HepG2 (cell line): ENCODE data around the gene MADD. TPM values are rescaled to one million over a fixed set of nuclear protein-coding genes. Genes with fewer than 3 reads are reported as not detected.

Experiments used
- ATAC-seq: fragments of 200-7000 bp; cut with Tn5 transposase; 3 replicates; pipeline ENCODE4 v1.9.1; 2020; ENCODE audit warnings: mild to moderate bottlenecking, moderate library complexity
- BruUV-seq: library from RNA; stranded (reverse); fragments of 400-500 nt; replicated peaks from 2 replicates; lab custom pipeline; 2021; lab: Mats Ljungman, UMichigan
- CTCF ChIA-PET: fragments of 300-600 bp; formaldehyde crosslinking; extraction: SDS; loops from one replicate; lab custom pipeline; 2021; ENCODE audit warnings: low total read pairs, inconsistent platforms, low intra/inter-chr PET ratio; lab: Yijun Ruan, JAX
- POLR2A ChIA-PET: fragments of 350-600 bp; sonication (Branson Sonifier 250); formaldehyde crosslinking; loops from one replicate; lab custom pipeline; 2020; ENCODE audit warnings: antibody characterized with exemption, inconsistent platforms; lab: Yijun Ruan, JAX
- DNase-seq: peaks from one replicate; pipeline ENCODE4 v3.0.0-alpha.2; 2015; ENCODE audit warnings: low spot score
- FAIRE-seq: peaks from 3 replicates; lab custom pipeline; 2011; peaks lifted over from hg19 to GRCh38; lab: Jason Lieb, UNC
- H2AFZ ChIP-seq: one replicate; pipeline ENCODE4 v1.6.1; 2011; ENCODE audit warnings: low read length, inconsistent platforms
- H3K27ac ChIP-seq: fragments of 300-600 bp; 3 replicates; pipeline ENCODE4 v1.8.0; 2011; ENCODE audit warnings: mixed run types, mild to moderate bottlenecking, mixed read lengths, low read length, inconsistent platforms; ENCODE audit not compliant: insufficient read depth; ENCODE audit errors: extremely low read length
- H3K27me3 ChIP-seq, 2 experiments: fragments of 200-600 bp in 1 of 2; 2 replicates in 1 of 2; 3 replicates in 1 of 2; pipeline versions ENCODE4 v1.6.0 to v1.8.0; 2011; ENCODE audit warnings: low read length in 2 of 2, mild to moderate bottlenecking in 2 of 2, moderate library complexity in 2 of 2, inconsistent platforms in 1 of 2; ENCODE audit not compliant: insufficient read depth in 2 of 2, control insufficient read depth in 1 of 2
- H3K36me3 ChIP-seq, 2 experiments: fragments of 200-600 bp in 1 of 2; replicated peaks in 1 of 2; 2 replicates in 1 of 2; 3 replicates in 1 of 2; pipeline versions ENCODE4 v1.5.1 to v1.8.0; 2011; ENCODE audit warnings: low read length in 2 of 2, inconsistent platforms in 1 of 2; ENCODE audit not compliant: insufficient read depth in 2 of 2, control insufficient read depth in 1 of 2
- H3K4me1 ChIP-seq: 2 replicates; pipeline ENCODE4 v1.5.1; 2012; ENCODE audit warnings: low read length, inconsistent platforms; ENCODE audit not compliant: insufficient read depth
- H3K4me2 ChIP-seq: 2 replicates; pipeline ENCODE4 v1.6.0; 2011; ENCODE audit warnings: low read depth, low read length, inconsistent platforms
- H3K4me3 ChIP-seq, 3 experiments: fragments of 200-600 bp in 1 of 3; sonication (generic), shearing (Covaris generic) in 1 of 3; replicated peaks in 1 of 3; 2 replicates each; pipeline ENCODE4 v1.5.1; 2011 to 2016; ENCODE audit warnings: low read length in 3 of 3, inconsistent platforms in 2 of 3, low read depth in 2 of 3, mild to moderate bottlenecking in 2 of 3, control low read depth in 1 of 3, mixed read lengths in 1 of 3; ENCODE audit not compliant: insufficient read depth in 1 of 3
- H3K79me2 ChIP-seq: one replicate; pipeline ENCODE4 v1.6.1; 2011; ENCODE audit warnings: low read length, inconsistent platforms; ENCODE audit not compliant: insufficient read depth
- H3K9ac ChIP-seq: 2 replicates; pipeline ENCODE4 v1.6.0; 2011; ENCODE audit warnings: mild to moderate bottlenecking, low read depth, low read length, inconsistent platforms; ENCODE audit not compliant: insufficient read depth
- H3K9me3 ChIP-seq: 2 replicates; pipeline ENCODE4 v1.5.1; 2012; ENCODE audit warnings: mild to moderate bottlenecking, low read length
- H4K20me1 ChIP-seq: 2 replicates; pipeline ENCODE4 v1.6.0; 2011; ENCODE audit warnings: inconsistent platforms, mild to moderate bottlenecking, low read length, moderate library complexity; ENCODE audit not compliant: insufficient read depth
- ATF7 ChIP-seq, 2 experiments: fragments of 450-650 bp in 1 of 2; sonication (generic) in 1 of 2; formaldehyde crosslinking in 1 of 2; IDR thresholded peaks; 2 replicates each; pipeline versions ENCODE4 v1.4.0 to v1.6.1; 2016 to 2020; ENCODE audit warnings: antibody characterized with exemption in 1 of 2, mild to moderate bottlenecking in 1 of 2, missing genetic modification reagents in 1 of 2
- DNMT3B ChIP-seq: conservative IDR thresholded peaks from 2 replicates; pipeline ENCODE4 v1.6.1; 2016; ENCODE audit warnings: missing biosample characterization, control low read depth
- DR1 ChIP-seq: sonication (generic); formaldehyde crosslinking; IDR thresholded peaks from 2 replicates; pipeline ENCODE4 v1.8.0; 2021; ENCODE audit warnings: mild to moderate bottlenecking, missing genetic modification reagents, inconsistent platforms
- E2F1 ChIP-seq: sonication (generic); formaldehyde crosslinking; IDR thresholded peaks from 2 replicates; pipeline ENCODE4 v1.5.0; 2020; ENCODE audit warnings: missing genetic modification reagents
- HNF4A ChIP-seq: sonication (generic); formaldehyde crosslinking; IDR thresholded peaks from 2 replicates; pipeline ENCODE4 v1.4.0; 2020; ENCODE audit warnings: missing genetic modification reagents
- KLF16 ChIP-seq, 2 experiments: sonication (generic) in 1 of 2; formaldehyde crosslinking in 1 of 2; IDR thresholded peaks; 2 replicates each; pipeline versions ENCODE4 v1.6.1 to v1.8.0; 2016 to 2023; ENCODE audit warnings: missing genetic modification reagents in 2 of 2, missing compliant biosample characterization in 1 of 2
- RARA ChIP-seq: IDR thresholded peaks from 2 replicates; pipeline ENCODE4 v1.6.1; 2016; ENCODE audit warnings: missing genetic modification reagents, missing compliant biosample characterization
- RFX3 ChIP-seq: IDR thresholded peaks from 2 replicates; pipeline ENCODE4 v1.6.1; 2016; ENCODE audit warnings: missing biosample characterization, missing genetic modification reagents
- SRSF1 ChIP-seq: fragments of 200-400 bp; formaldehyde crosslinking; optimal IDR thresholded peaks from 2 replicates; pipeline ENCODE3; 2017; ENCODE audit warnings: mild to moderate bottlenecking, low read depth, low read length, moderate library complexity
- ZNF121 ChIP-seq: sonication (generic); formaldehyde crosslinking; IDR thresholded peaks from 2 replicates; pipeline ENCODE4 v1.5.0; 2020; ENCODE audit warnings: mild to moderate bottlenecking, missing genetic modification reagents
- ZNF883 ChIP-seq: sonication (generic); formaldehyde crosslinking; IDR thresholded peaks from 2 replicates; pipeline ENCODE4 v1.5.1; 2020; ENCODE audit warnings: mild to moderate bottlenecking, missing genetic modification reagents; ENCODE audit errors: not compliant biosample characterization
- ZNF891 ChIP-seq: sonication (generic); formaldehyde crosslinking; IDR thresholded peaks from 2 replicates; pipeline ENCODE4 v1.5.0; 2020; ENCODE audit warnings: mild to moderate bottlenecking, missing genetic modification reagents
- WGBS: methylation state at CpG from one replicate; pipeline ENCODE4 v1.1.6; 2017; ENCODE audit warnings: low lambda C conversion rate; 5-methylcytosine and 5-hydroxymethylcytosine counted together
- in situ Hi-C: cut with HindIII; loops from 2 replicates; pipeline ENCODE4 v1.10.0; 2017; ENCODE audit warnings: low pct_unique_long_range_greater_than_20kb; ENCODE audit not compliant: extremely low pct_ligation_motif_present
- intact Hi-C: fragments of 100-400 bp; cut with micrococcal nuclease; formaldehyde crosslinking; loops from one replicate; pipeline ENCODE4 v1.10.0; 2022; ENCODE audit not compliant: unreplicated experiment
- polyA plus RNA-seq, 8 experiments: library from polyadenylated mRNA; depleted of rRNA in 3 of 8; stranded (reverse) in 7 of 8; unstranded in 1 of 8; fragments of >200 nt; fragmentation: Illumina TruSeq in 4 of 8; extraction: Trizol in 4 of 8; gene quantifications; 2 replicates each; pipeline versions ENCODE4 v1.2.1 to v1.2.3, GENCODE V29; 2011 to 2016; ENCODE audit warnings: low read depth in 4 of 8, missing spikeins in 1 of 8, mixed read lengths in 1 of 8; ENCODE audit not compliant: insufficient read depth in 1 of 8
- total RNA-seq, 5 experiments: library from RNA; depleted of rRNA; stranded (reverse); fragments of >200 nt; fragmentation: Illumina TruSeq; extraction: Trizol; gene quantifications; 2 replicates each; pipeline ENCODE4 v1.2.3, GENCODE V29; 2016; ENCODE audit warnings: low read depth in 1 of 5
- TF ChIP-seq, protein P1 (sequence below): fragments of 450-650 bp; IDR thresholded peaks from 2 replicates; pipeline ENCODE4 v1.6.1; 2016
- TF ChIP-seq, protein P2 (sequence below): sonication (generic); formaldehyde crosslinking; IDR thresholded peaks from 2 replicates; pipeline ENCODE4 v1.8.1; 2023; ENCODE audit warnings: mild to moderate bottlenecking, moderate library complexity, missing genetic modification reagents
- TF ChIP-seq, protein P3 (sequence below): sonication (generic); formaldehyde crosslinking; IDR thresholded peaks from 2 replicates; pipeline ENCODE4 v1.4.0; 2020; ENCODE audit warnings: missing genetic modification reagents

The MADD gene
- total and polyA plus RNA-seq, 2 of the 13 experiments (the other 11 are each of a cell fraction or from before 2014, with no cell fraction given) = 18.0 to 29.2 TPM

DNA sequence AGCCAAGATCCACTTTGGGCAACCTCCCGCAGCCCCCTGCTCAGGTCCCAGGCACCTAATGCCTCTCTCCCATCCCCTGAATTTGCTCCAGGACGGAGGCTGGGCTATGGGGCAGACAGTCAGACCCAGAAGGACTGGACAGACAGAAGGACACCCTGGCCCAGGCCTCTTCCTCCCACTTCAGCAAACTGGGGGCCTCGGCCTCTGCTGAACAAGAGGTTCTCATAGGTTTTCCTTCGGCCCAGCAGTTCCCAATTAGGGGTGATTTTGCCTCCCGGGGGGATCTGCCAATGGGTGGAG is 104.7 kb downstream of the MADD start:
- Histone ChIP-seq H3K4me2 (no peak overlapping the region), H2AFZ (no peak overlapping the region), H3K9me3 (no peaks in the 10 kb centered on the region), H3K36me3 (no peaks in the 10 kb centered on the region)
- BruUV-seq = no TSS peak
- POLR2A ChIA-PET = interaction anchor here (1.2 kb wide), 1 partner anchor 18 kb away, joined by 3 read pairs; no protein-coding TSS in a partner anchor
- WGBS = 12% methylated on average over 5 of the region's 5 CpGs
- no peak for ATAC-seq
- TF ChIP-seq E2F1 (CRISPR knock-in tag) (no peak), ATF7 (IDR thresholded peaks at IDR 0.05) (no peak), ATF7 (CRISPR knock-in tag; IDR thresholded peaks at IDR 0.05) (no peak)
- TF ChIP-seq, protein P1, sequence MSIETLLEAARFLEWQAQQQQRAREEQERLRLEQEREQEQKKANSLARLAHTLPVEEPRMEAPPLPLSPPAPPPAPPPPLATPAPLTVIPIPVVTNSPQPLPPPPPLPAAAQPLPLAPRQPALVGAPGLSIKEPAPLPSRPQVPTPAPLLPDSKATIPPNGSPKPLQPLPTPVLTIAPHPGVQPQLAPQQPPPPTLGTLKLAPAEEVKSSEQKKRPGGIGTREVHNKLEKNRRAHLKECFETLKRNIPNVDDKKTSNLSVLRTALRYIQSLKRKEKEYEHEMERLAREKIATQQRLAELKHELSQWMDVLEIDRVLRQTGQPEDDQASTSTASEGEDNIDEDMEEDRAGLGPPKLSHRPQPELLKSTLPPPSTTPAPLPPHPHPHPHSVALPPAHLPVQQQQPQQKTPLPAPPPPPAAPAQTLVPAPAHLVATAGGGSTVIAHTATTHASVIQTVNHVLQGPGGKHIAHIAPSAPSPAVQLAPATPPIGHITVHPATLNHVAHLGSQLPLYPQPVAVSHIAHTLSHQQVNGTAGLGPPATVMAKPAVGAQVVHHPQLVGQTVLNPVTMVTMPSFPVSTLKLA = no peak
- TF ChIP-seq, all 625 proteins: peak for 0
- Histone ChIP-seq H3K9ac (no peak overlapping the region), H3K27ac (no peak overlapping the region), H4K20me1 (no peaks in the 10 kb centered on the region), H3K27me3 (peaks cover 2% of the 10 kb centered on the region in 2 experiments; a peak in 1 of 5 replicates), H3K4me3 (no peak overlapping the region), H3K4me1 (peaks cover 12% of the 10 kb centered on the region; the same call in 1 of the 2 replicates), H3K79me2 (no peaks in the 10 kb centered on the region)
- intact Hi-C loops = loop anchor here (1.0 to 5.0 kb wide), 3 partner anchors 34 to 478 kb away; partner anchors contain the start of gene SLC39A13
- FAIRE-seq (no peak), DNase-seq (no peak)
- CTCF ChIA-PET = interaction anchor here (1.4 to 3.0 kb wide), 2 partner anchors 33 to 79 kb away, joined by 9 to 35 read pairs; partner anchors contain the start of gene SLC39A13
- in situ Hi-C loops = loop anchor here (5.0 to 10.0 kb wide), 2 partner anchors 33 to 80 kb away; partner anchors contain the start of gene SLC39A13

DNA sequence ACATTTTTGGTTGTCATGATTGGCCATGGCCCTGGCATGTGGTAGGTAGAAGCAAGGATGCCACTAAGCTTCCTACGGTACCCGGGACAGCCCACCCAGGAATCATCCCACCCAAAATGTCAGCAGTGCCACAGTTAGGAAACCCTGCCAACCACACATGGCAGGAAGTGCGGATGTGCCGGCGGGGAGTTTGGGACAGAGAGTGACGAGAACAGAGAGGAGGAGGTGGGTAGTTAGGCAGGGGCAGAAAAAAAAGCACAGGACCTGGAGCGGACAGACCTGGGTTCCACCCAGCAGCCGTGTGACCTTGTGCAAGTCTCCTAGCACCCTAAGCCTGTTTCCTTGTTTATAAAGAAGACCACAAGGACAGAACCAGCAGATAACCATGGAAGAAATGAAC is 105.1 kb downstream of the MADD start:
- Histone ChIP-seq H3K27ac (no peak overlapping the region), H3K4me1 (peaks cover 12% of the 10 kb centered on the region; the same call in 1 of the 2 replicates), H3K4me2 (no peak overlapping the region), H3K27me3 (peaks cover 2% of the 10 kb centered on the region in 2 experiments; a peak in 1 of 5 replicates), H3K79me2 (no peaks in the 10 kb centered on the region), H2AFZ (no peak overlapping the region), H3K36me3 (no peaks in the 10 kb centered on the region), H3K9me3 (no peaks in the 10 kb centered on the region), H4K20me1 (no peaks in the 10 kb centered on the region), H3K9ac (no peak overlapping the region), H3K4me3 (no peak overlapping the region)
- no TSS peak for BruUV-seq
- no peak for DNase-seq
- ChIA-PET POLR2A (no interaction called here), CTCF (interaction anchor here (3.0 kb wide), 1 partner anchor 32 kb away, joined by 35 read pairs; the partner anchor contains the start of gene SLC39A13)
- in situ Hi-C loops (loop anchor here (10.0 kb wide), 1 partner anchor 80 kb away; no protein-coding TSS in a partner anchor), intact Hi-C loops (no loop called here)
- WGBS = 55% methylated on average over 8 of the region's 8 CpGs
- no peak for FAIRE-seq
- no peak for ATAC-seq
- TF ChIP-seq SRSF1 (no peak), DNMT3B (no peak), RFX3 (CRISPR knock-in tag) (no peak), KLF16 (CRISPR knock-in tag; IDR thresholded peaks at IDR 0.05) (no peak), RARA (CRISPR knock-in tag) (no peak), ZNF121 (CRISPR knock-in tag) (no peak), HNF4A (CRISPR knock-in tag) (no peak), DR1 (CRISPR knock-in tag) (no peak), ZNF883 (no peak), ZNF891 (CRISPR knock-in tag) (no peak)
- TF ChIP-seq, protein P2, sequence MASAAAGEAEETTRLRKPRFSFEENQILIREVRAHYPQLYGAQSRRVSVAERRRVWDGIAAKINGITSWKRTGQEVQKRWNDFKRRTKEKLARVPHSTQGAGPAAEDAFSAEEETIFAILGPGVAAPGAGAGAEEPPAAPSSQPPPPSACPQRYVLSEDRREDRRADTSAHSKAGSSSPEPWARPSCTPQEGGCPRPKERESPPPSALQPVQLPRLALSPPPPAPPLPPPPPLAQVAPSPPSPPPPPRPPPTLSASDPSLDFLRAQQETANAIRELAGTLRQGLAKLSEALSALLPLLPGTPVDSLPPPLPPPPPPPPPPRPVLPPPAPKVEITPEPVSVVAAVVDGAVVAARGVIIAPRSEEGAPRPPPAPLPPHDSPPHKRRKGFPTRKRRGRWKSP (CRISPR knock-in tag) = no peak
- TF ChIP-seq, protein P3, sequence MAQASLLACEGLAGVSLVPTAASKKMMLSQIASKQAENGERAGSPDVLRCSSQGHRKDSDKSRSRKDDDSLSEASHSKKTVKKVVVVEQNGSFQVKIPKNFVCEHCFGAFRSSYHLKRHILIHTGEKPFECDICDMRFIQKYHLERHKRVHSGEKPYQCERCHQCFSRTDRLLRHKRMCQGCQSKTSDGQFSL (CRISPR knock-in tag) = no peak
